D721Med (cell line): ENCODE data around the gene PRLR.

Experiments
- DNase-seq: peaks from one replicate; pipeline ENCODE4 v3.0.0; 2011; ENCODE audit warnings: low spot score; ENCODE audit not compliant: insufficient read length
- FAIRE-seq: peaks from 2 replicates; lab custom pipeline; 2011; peaks lifted over from hg19 to GRCh38; lab: Jason Lieb, UNC
- TF ChIP-seq, protein P1 (sequence below): IDR thresholded peaks from 2 replicates; pipeline ENCODE4 v1.5.1; 2012; ENCODE audit warnings: mild to moderate bottlenecking, control low read depth; ENCODE audit not compliant: insufficient read depth; ENCODE audit errors: missing control alignments

PRLR gene

GRCh38 chr5:35205606-35206005, 24.7 kb downstream of the PRLR start:
- FAIRE-seq (no peak), DNase-seq (no peak)
- TF ChIP-seq, protein P1, sequence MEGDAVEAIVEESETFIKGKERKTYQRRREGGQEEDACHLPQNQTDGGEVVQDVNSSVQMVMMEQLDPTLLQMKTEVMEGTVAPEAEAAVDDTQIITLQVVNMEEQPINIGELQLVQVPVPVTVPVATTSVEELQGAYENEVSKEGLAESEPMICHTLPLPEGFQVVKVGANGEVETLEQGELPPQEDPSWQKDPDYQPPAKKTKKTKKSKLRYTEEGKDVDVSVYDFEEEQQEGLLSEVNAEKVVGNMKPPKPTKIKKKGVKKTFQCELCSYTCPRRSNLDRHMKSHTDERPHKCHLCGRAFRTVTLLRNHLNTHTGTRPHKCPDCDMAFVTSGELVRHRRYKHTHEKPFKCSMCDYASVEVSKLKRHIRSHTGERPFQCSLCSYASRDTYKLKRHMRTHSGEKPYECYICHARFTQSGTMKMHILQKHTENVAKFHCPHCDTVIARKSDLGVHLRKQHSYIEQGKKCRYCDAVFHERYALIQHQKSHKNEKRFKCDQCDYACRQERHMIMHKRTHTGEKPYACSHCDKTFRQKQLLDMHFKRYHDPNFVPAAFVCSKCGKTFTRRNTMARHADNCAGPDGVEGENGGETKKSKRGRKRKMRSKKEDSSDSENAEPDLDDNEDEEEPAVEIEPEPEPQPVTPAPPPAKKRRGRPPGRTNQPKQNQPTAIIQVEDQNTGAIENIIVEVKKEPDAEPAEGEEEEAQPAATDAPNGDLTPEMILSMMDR: no peak

DNA sequence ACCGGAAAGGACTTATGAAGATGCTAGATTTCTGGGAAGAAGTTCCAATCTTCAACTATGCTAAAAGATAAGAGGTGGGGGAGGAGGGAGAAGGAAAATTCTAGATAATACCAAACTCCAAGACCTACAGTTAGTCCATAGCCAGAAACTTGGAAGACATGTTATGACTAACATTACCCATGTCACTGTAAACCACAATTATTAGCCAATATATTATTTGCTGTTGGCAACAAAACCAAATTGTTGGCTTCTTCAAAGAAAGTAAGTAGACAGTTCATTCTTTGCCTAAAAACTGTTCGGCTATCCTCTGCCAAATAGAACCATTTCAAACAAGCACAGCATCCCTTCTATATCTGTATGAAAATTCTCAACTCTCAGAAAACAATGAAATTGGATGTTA, 25.1 kb downstream of the PRLR start:
- FAIRE-seq: no peak
- TF ChIP-seq, protein P1: no peak
- DNase-seq: no peak

DNA sequence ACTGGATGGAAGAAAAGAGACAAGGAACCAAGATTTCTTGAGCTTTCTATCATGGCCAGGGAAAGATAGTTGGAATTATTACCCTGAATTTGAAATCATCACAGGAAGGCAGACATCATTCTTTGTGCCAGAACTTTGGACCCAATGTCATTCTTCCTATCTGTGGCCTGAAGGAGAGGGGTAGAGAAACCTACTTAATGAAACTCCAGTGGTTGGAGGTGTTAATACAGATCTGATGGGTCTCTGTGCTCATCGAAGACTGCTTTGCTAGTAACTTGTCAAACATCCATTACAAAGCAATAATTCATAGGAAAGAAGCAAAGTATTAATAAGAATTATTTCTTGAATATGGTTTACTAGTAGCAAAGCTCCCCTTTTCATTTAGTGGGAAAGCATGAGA, 26.9 kb downstream of the PRLR start:
- FAIRE-seq: no peak
- no peak for DNase-seq
- TF ChIP-seq, protein P1: no peak

DNA sequence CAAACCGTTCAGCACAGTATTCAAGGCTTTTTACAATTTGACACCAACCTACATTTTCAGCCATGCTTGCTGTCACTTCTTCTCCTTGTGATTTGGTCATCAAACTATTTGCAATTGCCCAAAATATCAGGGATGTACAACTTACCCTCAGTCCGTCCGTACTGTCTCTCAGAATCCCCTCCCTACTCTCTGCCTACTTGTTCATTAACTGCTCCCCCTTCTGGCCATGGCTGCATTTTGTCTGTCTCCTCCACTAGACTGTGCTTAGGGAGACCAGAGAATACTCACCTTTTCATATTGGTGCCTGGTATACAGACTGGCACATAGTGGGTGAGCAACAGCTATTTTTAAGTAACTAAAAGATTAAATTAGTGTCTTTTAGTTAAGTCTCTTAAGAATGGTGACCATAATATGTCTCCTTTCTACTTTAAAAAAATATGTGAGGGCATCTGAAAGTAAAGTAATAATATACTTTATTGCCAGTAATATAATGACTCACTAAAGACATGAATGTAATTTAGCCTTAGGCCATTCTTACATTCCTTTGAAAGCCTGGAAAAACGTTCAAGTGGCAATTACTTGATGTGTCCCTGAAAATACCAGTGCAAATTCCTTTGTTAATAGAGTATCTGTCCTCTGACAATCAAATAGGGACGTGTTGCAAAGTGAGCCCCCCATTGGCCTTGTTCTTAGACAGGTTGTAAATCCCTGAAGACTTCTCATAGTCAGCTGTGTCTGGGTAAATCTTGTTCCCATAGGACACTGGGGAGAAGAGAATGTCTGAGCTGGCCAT, 27.8 kb downstream of the PRLR start:
- TF ChIP-seq, protein P1: peak; percentile 62
- no peak for FAIRE-seq
- no peak for DNase-seq

GRCh38 chr5:35201291-35201690, 29.0 kb downstream of the PRLR start:
- FAIRE-seq: no peak
- TF ChIP-seq, protein P1: no peak
- no peak for DNase-seq

DNA sequence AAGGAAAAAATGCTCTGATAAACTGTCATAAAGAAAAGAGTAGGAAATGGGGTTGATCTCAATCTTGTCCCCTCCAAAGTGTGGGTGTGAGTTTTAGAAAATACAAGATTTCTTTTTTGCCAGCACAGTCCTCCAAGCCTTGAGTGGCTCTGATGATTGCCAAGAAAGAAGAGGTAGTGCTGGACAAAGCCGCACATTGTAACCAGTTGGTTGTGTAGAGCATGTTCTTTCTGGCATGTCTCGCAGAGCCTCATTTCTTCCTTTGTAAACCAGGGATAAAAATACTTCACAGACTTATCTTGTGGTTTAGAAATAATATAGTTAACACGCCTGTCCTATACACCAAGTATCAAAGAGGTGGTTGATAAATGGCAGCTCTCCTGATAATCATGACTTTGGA, 30.4 kb downstream of the PRLR start:
- FAIRE-seq (no peak), DNase-seq (no peak)
- TF ChIP-seq, protein P1: no peak

GRCh38 chr5:35198686-35199085, 31.6 kb downstream of the PRLR start:
- TF ChIP-seq, protein P1: no peak
- no peak for FAIRE-seq
- no peak for DNase-seq
